GM12875 (cell line): ENCODE results near the gene TEX11.
"Not testable (repeated sequence)": the region's sequence is repeated elsewhere in the genome, so short reads cannot be mapped to it uniquely, and the experiment has no call there.

Source experiments
- H3K4me3 ChIP-seq: one replicate; pipeline ENCODE4 v1.5.1; 2011; ENCODE audit warnings: low read depth, low read length, control low read depth
- CTCF ChIP-seq: IDR thresholded peaks from 2 replicates; pipeline ENCODE4 v1.5.1; 2011; ENCODE audit warnings: low read depth, mild to moderate bottlenecking, control low read depth, inconsistent platforms, low read length, moderate library complexity, borderline replicate concordance; ENCODE audit not compliant: insufficient read depth

TEX11 gene

GRCh38 chrX:70755850-70756249 is 152.7 kb downstream of the TEX11 start:
- H3K4me3 ChIP-seq, result no peak overlapping the region
- TF ChIP-seq CTCF, result no peak

GRCh38 chrX:70754169-70754848 is 154.2 kb downstream of the TEX11 start:
- H3K4me3 ChIP-seq, result no peak overlapping the region
- TF ChIP-seq CTCF, result no peak

- H3K4me3 ChIP-seq, result not testable (repeated sequence)
Observed at GRCh38 chrX:70733774-70734173, 174.7 kb downstream of the TEX11 start.

- not testable (repeated sequence) for H3K4me3 ChIP-seq
Observed at GRCh38 chrX:70727961-70728360, 180.6 kb downstream of the TEX11 start.

- no peak for TF ChIP-seq CTCF
- no peak overlapping the region for H3K4me3 ChIP-seq
Observed at GRCh38 chrX:70720721-70721120, 187.8 kb downstream of the TEX11 start.

- not testable (repeated sequence) for H3K4me3 ChIP-seq
Observed at GRCh38 chrX:70711336-70711735, 197.2 kb downstream of the TEX11 start.

GRCh38 chrX:70694339-70695122 is 214.0 kb downstream of the TEX11 start:
- TF ChIP-seq CTCF, result no peak
- no peak overlapping the region for H3K4me3 ChIP-seq

- H3K4me3 ChIP-seq, result not testable (repeated sequence)
Observed at GRCh38 chrX:70679455-70679854, 229.1 kb downstream of the TEX11 start.

GRCh38 chrX:70675284-70675683 is 233.2 kb downstream of the TEX11 start:
- TF ChIP-seq CTCF, result no peak
- H3K4me3 ChIP-seq, result no peak overlapping the region
